HG03025 (cell line): ENCODE results near the gene KIAA1671.

Experiments
- ATAC-seq: cut with Tn5 transposase; IDR thresholded peaks from one replicate; pipeline ENCODE4 v1.9.1; 2021; ENCODE audit warnings: mild to moderate bottlenecking, moderate library complexity; ENCODE audit not compliant: unreplicated experiment, low FRiP score

Gene KIAA1671

DNA sequence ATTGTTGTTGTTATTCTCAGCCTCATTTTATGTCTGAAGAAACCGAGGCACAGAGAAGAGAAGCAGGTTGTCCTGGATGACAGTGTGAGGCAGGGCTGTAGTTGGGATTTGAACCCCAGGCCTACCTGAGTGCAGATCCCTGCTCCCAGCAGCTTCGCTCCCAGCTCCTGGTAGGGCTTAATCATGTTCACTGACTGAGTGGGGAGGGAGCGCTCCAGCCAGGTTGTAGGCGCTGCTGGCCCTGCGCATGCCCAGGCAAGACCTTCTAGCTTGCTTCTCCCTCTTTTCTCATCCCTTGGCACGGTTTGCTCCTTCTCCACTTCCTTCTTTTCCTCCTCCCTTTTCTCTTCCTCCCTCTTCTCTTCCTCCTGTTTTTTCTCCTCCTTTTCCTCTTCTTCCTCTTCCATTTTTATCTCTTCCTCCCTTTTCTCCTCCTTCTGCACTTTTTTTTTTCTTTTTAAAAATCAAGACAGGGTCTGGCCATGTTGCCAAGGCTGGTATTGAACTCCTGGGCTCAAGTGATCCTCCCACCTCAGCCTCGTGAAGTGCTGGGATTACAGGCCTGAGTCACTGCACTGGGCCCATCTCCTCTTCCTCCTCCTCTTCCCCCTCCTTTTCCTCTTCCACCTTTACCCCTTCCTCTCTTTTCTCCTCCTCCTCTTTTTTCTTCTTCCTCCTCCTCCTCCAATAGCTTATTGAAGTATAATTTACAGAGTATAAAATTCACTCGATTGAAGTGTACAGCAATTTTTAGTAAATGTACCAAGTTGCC lies 109.3 kb downstream of the KIAA1671 start:
- no peak for ATAC-seq

DNA sequence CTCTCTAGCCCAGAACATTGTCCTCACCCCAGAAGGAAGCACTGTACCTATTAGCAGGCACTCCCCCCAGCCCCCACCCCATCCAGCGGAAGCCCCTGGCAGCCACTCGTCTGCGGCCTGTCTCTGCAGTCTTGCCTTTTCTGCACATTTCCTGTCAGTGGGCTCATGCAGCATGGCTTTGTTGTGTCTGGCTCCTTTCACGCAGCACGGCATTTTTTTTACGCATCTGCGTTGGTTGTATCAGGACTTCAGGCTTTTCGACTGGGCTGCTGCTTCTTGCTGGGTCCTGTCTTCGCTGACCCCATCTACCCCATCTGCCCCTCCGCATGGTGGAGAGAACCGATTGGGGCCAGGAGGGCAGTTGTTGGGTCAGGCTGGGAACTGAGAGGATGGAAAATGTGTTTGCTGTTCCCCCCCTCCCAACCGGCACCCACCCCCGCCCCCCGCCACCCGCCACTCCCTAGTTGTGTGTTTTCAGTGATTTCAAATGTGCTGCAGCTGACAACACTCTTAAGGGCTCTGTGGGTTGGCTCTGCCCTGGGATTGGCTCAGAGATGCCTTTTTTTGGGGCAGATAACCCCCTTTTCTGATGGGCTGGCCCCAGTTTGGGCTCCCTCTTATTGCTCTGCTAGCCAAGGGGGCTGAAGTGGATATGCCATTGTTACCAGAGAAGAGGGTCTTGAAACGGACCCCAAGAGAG lies 110.0 kb downstream of the KIAA1671 start:
- no peak for ATAC-seq

- ATAC-seq, result no peak
Measured at GRCh38 chr22:25064894-25065560, 112.5 kb downstream of the KIAA1671 start.

- no peak for ATAC-seq
Measured at GRCh38 chr22:25066861-25067435, 114.4 kb downstream of the KIAA1671 start.

DNA sequence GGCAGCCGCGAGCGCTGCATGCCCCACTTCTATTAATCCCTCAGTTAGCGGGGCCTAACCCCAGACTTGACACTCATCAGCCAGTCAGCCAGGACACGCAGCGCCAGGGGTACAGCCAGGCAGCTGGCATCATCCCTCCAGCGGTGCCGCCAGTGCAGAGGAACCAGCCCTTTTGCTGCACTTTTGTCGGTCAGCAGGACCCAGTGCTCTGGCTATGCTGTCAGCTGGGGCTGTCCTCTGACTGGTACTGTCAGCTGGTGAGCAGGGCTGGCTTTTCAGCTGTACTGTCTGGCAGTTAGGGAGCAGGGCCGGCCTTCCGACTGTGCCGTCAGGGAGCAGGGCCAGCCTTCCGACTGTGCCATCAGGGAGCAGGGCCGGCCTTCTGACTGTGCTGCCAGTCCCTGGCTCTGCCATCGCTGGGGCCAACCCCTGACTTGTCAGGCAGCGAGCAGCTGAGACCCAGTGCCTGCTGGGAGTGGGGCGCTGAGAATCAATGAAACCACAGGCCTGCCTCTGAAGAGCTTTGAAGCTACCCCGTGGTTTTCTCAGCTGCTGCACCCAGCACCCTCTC lies 115.4 kb downstream of the KIAA1671 start:
- no peak for ATAC-seq

GRCh38 chr22:25068707-25069106 lies 116.2 kb downstream of the KIAA1671 start:
- no peak for ATAC-seq

DNA sequence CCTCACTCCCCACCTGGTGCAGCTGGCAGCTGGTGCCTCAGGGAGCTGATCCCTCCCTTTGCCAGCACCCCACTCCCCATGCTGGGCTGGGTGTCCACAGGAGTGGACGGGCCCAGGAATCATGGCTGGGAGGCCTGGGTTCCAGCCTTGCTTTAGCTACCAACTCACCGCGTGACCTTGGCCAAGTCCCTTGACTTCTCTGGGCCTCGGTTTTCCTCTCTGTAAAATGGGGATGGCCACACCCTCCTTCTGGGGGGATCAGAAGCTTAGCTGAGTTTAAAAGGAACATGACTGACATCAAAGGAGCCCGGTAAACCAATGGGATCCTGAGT lies 116.9 kb downstream of the KIAA1671 start:
- no peak for ATAC-seq

GRCh38 chr22:25069758-25070481 lies 117.4 kb downstream of the KIAA1671 start:
- no peak for ATAC-seq

DNA sequence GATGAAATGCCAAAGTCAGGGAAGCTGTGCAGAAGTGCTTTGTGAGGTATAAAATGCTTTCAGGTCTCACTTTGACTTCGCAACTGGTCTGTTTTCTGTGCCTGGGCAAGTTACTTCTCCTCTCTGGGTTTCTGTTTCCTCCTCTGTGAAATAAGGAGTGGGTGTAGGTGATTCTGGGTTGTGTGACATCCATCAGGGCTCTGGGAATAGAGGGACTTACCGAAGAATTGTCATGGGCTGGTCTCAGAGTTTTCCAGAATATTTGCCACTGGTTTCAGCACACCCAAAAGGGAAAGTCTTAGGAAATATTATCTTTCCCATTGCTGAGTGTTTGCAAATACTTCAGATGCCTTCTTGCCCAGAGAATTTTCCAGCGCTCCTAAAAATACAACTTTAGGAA lies 118.4 kb downstream of the KIAA1671 start:
- no peak for ATAC-seq

DNA sequence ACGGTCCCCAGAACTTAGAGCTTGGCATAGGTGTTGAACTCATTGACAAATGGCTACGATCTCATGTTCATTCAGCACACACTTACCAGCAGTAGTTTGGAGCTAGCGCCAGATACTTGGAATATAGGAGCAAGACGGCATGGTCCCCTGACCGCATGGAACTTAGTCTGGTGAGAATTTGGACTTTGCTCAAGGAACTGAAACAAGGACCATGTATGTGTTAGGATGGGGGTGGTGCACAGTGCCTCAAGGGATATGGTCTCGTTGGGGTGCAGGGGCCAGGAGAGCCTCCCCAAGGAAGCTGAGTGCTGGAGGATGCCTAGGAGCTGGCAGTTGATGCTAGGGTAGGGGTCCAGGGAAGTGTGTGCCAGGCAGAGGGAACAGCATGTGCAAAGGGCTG lies 119.2 kb downstream of the KIAA1671 start:
- ATAC-seq, result no peak

DNA sequence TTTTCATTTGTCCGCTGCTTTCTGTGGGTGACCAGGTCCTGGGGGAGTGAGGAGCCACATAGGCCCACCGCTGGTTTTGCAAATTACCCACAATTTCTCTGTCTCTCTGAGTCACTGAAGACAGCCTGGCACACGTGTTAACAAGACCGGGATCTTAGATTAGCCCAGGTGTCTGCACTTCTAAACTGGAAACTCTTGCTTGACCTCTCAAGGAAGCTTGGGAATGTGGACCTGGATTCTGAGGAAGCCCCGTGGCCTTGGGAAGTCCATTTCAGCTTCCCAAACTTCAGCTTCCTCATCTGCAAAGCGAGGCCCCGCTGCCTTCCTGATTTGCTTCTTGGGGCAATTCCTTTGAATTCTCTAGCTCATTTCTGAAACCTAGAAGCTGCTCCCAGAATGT lies 119.9 kb downstream of the KIAA1671 start:
- ATAC-seq, result no peak

- no peak for ATAC-seq
Measured at GRCh38 chr22:25076336-25076735, 123.8 kb downstream of the KIAA1671 start.

DNA sequence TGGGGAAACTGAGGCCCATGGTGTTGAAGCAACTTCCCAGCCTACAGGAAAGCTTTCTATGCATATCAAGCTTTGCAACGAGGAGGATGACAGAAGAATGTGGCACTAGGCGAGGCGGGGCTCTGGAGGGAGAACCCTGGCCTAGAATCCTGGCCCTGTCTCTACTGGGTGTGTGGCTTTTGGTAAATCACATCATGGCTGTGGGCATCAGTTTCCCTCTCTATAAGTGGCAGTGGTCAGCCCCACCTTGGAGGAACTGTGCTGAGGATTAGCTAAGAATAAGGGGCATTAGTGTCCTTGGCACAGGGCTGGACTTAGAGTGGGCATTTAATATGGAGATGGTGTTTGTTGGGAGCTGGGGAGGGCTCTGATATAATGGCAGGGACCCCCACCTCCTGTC lies 124.5 kb downstream of the KIAA1671 start:
- no peak for ATAC-seq

- ATAC-seq, result no peak
Measured at GRCh38 chr22:25077964-25078363, 125.4 kb downstream of the KIAA1671 start.

GRCh38 chr22:25078591-25078990 lies 126.1 kb downstream of the KIAA1671 start:
- ATAC-seq, result no peak

- ATAC-seq, result no peak
Measured at GRCh38 chr22:25080855-25081254, 128.3 kb downstream of the KIAA1671 start.

GRCh38 chr22:25081409-25081824 lies 128.9 kb downstream of the KIAA1671 start:
- no peak for ATAC-seq

GRCh38 chr22:25082096-25082495 lies 129.6 kb downstream of the KIAA1671 start:
- ATAC-seq, result no peak

DNA sequence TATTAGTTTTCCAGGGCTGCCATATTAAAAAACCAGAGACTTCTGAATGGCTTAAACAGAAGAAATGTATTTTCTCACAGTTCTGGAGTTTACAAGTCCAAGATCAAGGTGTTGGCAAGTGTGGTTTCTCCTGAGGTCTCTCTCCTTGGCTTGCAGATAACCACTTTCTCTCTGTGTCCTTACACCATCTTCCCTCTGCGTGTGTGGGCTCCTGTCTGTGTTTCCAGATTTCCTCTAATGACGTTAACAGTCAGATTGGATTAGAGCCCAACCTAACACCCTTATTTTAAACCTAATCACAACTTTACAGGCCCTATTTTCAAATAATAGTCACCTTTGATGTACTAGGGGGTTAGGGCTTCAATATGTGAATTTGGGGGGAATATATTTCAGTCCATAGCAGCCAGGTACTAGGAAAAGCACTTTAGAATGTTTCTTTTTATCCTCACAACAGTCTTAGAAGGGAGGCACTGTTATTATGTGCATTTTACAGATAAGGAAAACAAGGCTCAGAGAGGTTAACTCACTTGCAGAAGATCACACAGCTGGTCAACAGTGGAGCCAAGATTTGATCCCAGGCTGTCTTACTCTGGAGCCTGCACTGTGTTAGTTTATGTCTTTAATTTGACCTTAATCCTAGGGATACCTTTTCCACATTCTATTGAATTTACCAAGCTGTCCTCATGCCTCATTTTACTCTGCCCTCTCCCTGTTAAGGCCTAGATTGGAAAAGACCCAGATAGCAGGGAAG lies 130.7 kb downstream of the KIAA1671 start:
- no peak for ATAC-seq

GRCh38 chr22:25083807-25084200 lies 131.3 kb downstream of the KIAA1671 start:
- no peak for ATAC-seq
